MCF 10A (cell line): ENCODE data around the gene SLC25A19. TPM values are rescaled to one million over a fixed set of nuclear protein-coding genes. Genes with fewer than 3 reads are reported as not detected.

Experiments used
- BruUV-seq: library from RNA; stranded (reverse); fragments of 400-500 nt; replicated peaks from 2 replicates; lab custom pipeline; 2021; lab: Mats Ljungman, UMichigan
- CTCF ChIA-PET: fragments of 300-600 bp; sonication (Branson Sonifier 250); formaldehyde crosslinking; extraction: SDS; loops from one replicate; lab custom pipeline; 2021; ENCODE audit warnings: antibody characterized with exemption, inconsistent platforms; lab: Yijun Ruan, JAX
- POLR2A ChIA-PET: fragments of 300-600, 350-650 bp; sonication (Branson Sonifier 250); formaldehyde crosslinking; extraction: SDS; loops from one replicate; lab custom pipeline; 2020; ENCODE audit warnings: antibody characterized with exemption, inconsistent platforms; lab: Yijun Ruan, JAX
- DNase-seq: peaks from one replicate; pipeline ENCODE4 v3.0.0-alpha.2; 2018; ENCODE audit not compliant: unreplicated experiment
- H3K27ac Mint-ChIP-seq: one replicate; pipeline ENCODE4 v1.8.0; 2022; ENCODE audit warnings: mild to moderate bottlenecking, low read depth, mixed read lengths; ENCODE audit not compliant: unreplicated experiment
- H3K27me3 Mint-ChIP-seq: one replicate; pipeline ENCODE4 v1.8.0; 2022; ENCODE audit warnings: mixed read lengths; ENCODE audit not compliant: insufficient read depth, unreplicated experiment
- H3K36me3 Mint-ChIP-seq: one replicate; pipeline ENCODE4 v1.8.0; 2022; ENCODE audit warnings: mild to moderate bottlenecking, moderate library complexity, mixed read lengths; ENCODE audit not compliant: insufficient read depth, unreplicated experiment
- H3K4me1 Mint-ChIP-seq: one replicate; pipeline ENCODE4 v1.8.0; 2022; ENCODE audit warnings: mixed read lengths; ENCODE audit not compliant: insufficient read depth, unreplicated experiment
- H3K4me3 Mint-ChIP-seq: one replicate; pipeline ENCODE4 v1.8.0; 2022; ENCODE audit warnings: mild to moderate bottlenecking, moderate library complexity, mixed read lengths; ENCODE audit not compliant: unreplicated experiment
- H3K9me3 Mint-ChIP-seq: one replicate; pipeline ENCODE4 v1.8.0; 2022; ENCODE audit warnings: mixed read lengths; ENCODE audit not compliant: unreplicated experiment
- CTCF ChIP-seq: fragments of 200-600 bp; IDR thresholded peaks from one replicate; pipeline ENCODE4 v1.8.0; 2022; ENCODE audit warnings: antibody characterized with exemption, mild to moderate bottlenecking; ENCODE audit not compliant: unreplicated experiment
- intact Hi-C: fragments of 100-400 bp; cut with micrococcal nuclease; formaldehyde crosslinking; loops from 2 replicates; pipeline ENCODE4 v1.14.1; 2022
- total RNA-seq: library from RNA; stranded (reverse); gene quantifications from 2 replicates; pipeline ENCODE4 v1.2.3, GENCODE V29; 2022

SLC25A19 gene
- total RNA-seq, 1 experiment from 2014 or later, result 22.6 TPM

DNA sequence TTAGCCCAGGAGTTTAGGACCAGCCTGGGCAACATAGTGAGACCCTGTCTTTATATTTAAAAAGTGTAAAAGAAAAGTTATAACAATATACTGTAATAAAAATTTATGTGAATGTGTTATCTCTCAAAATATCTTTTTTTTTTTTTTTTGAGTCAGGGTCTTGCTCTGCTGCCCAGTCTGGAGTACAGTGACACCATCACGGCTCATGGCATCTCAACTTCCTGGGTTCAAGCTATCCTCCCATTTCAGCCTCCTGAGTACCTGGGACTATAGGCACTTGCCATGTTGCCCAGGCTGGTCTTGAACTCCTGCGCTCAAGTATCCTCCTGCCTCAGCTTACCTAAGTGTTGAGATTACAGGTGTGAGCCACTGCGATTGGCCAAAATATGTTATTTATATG is 45.5 kb upstream of the SLC25A19 start:
- no TSS peak for BruUV-seq
- Mint-ChIP-seq H3K4me1 (no peaks in the 10 kb centered on the region), H3K4me3 (no peak overlapping the region)

DNA sequence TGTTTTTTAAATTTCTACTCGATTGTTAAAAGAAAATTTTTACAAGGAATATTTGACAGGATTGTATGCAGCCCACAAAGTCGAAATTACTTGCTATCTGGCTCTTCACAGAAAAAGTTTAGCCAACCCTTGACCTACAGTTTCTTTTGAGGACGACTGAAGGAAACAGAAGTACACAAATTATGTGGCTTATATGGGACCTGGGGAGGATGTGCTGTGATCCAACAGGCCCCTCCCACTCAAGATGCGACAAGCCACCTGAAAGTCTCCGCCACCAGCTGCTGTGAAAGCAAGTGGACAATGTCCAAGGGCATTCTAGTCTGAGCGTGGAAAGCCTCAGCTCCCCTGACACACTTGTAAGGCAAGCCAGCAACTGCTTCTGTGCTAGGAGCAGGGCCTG is 42.4 kb upstream of the SLC25A19 start:
- ChIA-PET POLR2A (no interaction called here), CTCF (interaction anchor here (1.7 kb wide), 1 partner anchor 9 kb away, joined by 4 read pairs; no protein-coding TSS in a partner anchor)
- H3K4me1 Mint-ChIP-seq, result no peaks in the 10 kb centered on the region
- no peak for DNase-seq
- H3K27me3 Mint-ChIP-seq, result no peaks in the 10 kb centered on the region
- intact Hi-C loops, result no loop called here
- H3K36me3 Mint-ChIP-seq, result peaks cover 21% of the 10 kb centered on the region
- no peaks in the 10 kb centered on the region for H3K9me3 Mint-ChIP-seq
- TF ChIP-seq CTCF, result no peak
- H3K4me3 Mint-ChIP-seq, result no peak overlapping the region
- no peak overlapping the region for H3K27ac Mint-ChIP-seq
- no TSS peak for BruUV-seq

More for the DNA sequence above, 45.5 kb upstream of the SLC25A19 start:
- peaks cover 16% of the 10 kb centered on the region for H3K36me3 Mint-ChIP-seq
- no peaks in the 10 kb centered on the region for H3K27me3 Mint-ChIP-seq
- intact Hi-C loops, result no loop called here
- DNase-seq, result no peak
- no peak overlapping the region for H3K27ac Mint-ChIP-seq
- no peaks in the 10 kb centered on the region for H3K9me3 Mint-ChIP-seq
- CTCF ChIA-PET, result interaction anchor here (3.4 kb wide), 1 partner anchor 12 kb away, joined by 15 read pairs; no protein-coding TSS in a partner anchor
- TF ChIP-seq CTCF, result no peak
- POLR2A ChIA-PET, result interaction anchor here (0.6 kb wide), 1 partner anchor 71 kb away, joined by 3 read pairs; the partner anchor contains the start of gene GRB2

DNA sequence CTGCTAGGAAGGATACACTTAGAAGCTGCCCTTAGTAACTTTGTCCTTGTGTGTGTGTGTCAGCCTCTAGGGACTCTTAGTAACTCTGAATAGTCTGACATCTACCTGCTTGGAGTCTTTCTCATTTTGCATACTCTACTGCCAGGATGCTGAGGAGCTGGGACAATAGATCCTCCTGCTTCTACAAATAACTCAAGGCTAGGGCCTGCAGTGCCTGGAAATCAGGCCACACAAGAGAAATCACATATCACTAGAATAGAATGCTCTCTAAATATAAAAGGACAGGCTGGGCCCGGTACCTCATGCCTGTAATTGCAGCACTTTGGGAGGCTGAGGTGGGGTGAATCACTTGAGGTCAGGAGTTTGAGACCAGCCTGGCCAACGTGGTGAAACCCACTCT is 38.5 kb upstream of the SLC25A19 start:
- no peak for TF ChIP-seq CTCF
- Mint-ChIP-seq H3K4me3 (no peak overlapping the region), H3K27ac (no peak overlapping the region), H3K36me3 (peaks cover 40% of the 10 kb centered on the region), H3K27me3 (no peaks in the 10 kb centered on the region), H3K9me3 (no peaks in the 10 kb centered on the region), H3K4me1 (no peaks in the 10 kb centered on the region)
- no TSS peak for BruUV-seq
- DNase-seq, result no peak
- ChIA-PET CTCF (no interaction called here), POLR2A (interaction anchor here (1.5 to 3.0 kb wide), 2 partner anchors 38 to 65 kb away, joined by 6 to 11 read pairs; partner anchors contain the start of gene SLC25A19)
- intact Hi-C loops, result no loop called here

DNA sequence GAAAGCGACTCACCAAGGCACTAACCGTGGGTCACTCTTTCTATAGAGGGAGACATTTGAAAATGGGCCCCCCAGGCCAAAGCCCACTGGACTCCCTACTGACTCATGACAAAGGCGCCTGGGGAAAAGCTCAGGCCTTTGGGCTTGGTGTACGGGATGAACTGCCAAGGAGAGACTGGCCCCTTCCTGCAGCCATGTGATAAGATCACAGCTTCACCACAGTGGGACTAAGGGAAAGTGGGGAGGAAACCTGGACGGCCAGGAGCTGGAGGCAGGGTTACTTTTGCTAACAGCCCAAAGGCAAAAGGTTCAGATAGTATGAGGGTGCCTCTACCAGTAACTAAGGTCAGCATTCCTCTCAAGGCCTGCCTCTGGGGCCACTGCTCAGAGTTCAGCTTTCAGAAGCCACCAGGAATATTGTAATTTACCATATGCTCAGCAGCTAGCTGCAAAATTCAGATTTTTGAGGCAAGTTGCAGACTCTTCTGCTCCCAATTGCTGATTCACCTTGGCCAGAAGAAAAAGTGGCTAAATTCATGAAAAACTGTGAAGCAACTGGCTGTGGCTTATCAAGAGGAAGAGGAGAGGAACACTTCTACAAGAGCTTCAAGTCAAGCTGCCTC is 37.1 kb upstream of the SLC25A19 start:
- Mint-ChIP-seq H3K27ac (no peak overlapping the region), H3K9me3 (no peaks in the 10 kb centered on the region), H3K27me3 (no peaks in the 10 kb centered on the region), H3K4me1 (no peaks in the 10 kb centered on the region), H3K36me3 (peaks cover 43% of the 10 kb centered on the region), H3K4me3 (no peak overlapping the region)
- BruUV-seq, result no TSS peak
- no peak for DNase-seq
- TF ChIP-seq CTCF, result no peak
- POLR2A ChIA-PET, result interaction anchor here (0.8 to 3.0 kb wide), 4 partner anchors 37 to 150 kb away, joined by 3 to 11 read pairs (median 6); partner anchors contain the start of genes GRB2 and SLC25A19
- CTCF ChIA-PET, result interaction anchor here (0.6 to 1.1 kb wide), 2 partner anchors 105 to 328 kb away, joined by 3 read pairs; no protein-coding TSS in a partner anchor
- intact Hi-C loops, result no loop called here
